Measurements from ENCODE around the gene UXS1.

GRCh38 chr2:106176446-106177099, 17.5 kb downstream of the UXS1 start:
- TF ChIP-seq CTCF (IDR thresholded peaks at IDR 0.05; ENCODE audit: poor library complexity, severe bottlenecking) (no peak), REST (IDR thresholded peaks at IDR 0.05; ENCODE audit: borderline replicate concordance) (no peak), EZH2 (IDR thresholded peaks at IDR 0.05; ENCODE audit: borderline replicate concordance, insufficient read depth, low read length, poor library complexity, severe bottlenecking) (no peak), POLR2AphosphoS5 (IDR thresholded peaks at IDR 0.05) (no peak), RAD21 (conservative IDR thresholded peaks at IDR 0.05) (no peak), EP300 (conservative IDR thresholded peaks at IDR 0.05; ENCODE audit: poor library complexity, severe bottlenecking) (no peak), SMC3 (conservative IDR thresholded peaks at IDR 0.05; ENCODE audit: poor library complexity) (no peak), TAF1 (IDR thresholded peaks at IDR 0.05; ENCODE audit: low read depth) (no peak)
